A549 (cell line): Measurements from ENCODE around the gene KIF12. TPM values are rescaled to one million over a fixed set of nuclear protein-coding genes. Genes with fewer than 3 reads are reported as not detected.
"Not testable (repeated sequence)": the region's sequence is repeated elsewhere in the genome, so short reads cannot be mapped to it uniquely, and the experiment has no call there.

ENCODE experiments used
- ATAC-seq, 2 experiments: fragments of 200-7000 bp in 1 of 2; fragments of >200 bp in 1 of 2; cut with Nextera tagmentation in 1 of 2; cut with Tn5 transposase in 1 of 2; 3 replicates each; pipeline versions ENCODE4 v1.8.0 to v1.9.1; 2018 to 2020; ENCODE audit warnings: mild to moderate bottlenecking in 1 of 2, moderate library complexity in 1 of 2
- CTCF ChIA-PET: fragments of 300-600 bp; sonication (Branson Sonifier 250); formaldehyde crosslinking; extraction: SDS; loops from one replicate; lab custom pipeline; 2021; ENCODE audit warnings: antibody characterized with exemption, inconsistent platforms; lab: Yijun Ruan, JAX
- POLR2A ChIA-PET: fragments of 350-600 bp; formaldehyde crosslinking; extraction: SDS; loops from one replicate; lab custom pipeline; 2021; ENCODE audit warnings: antibody characterized with exemption, inconsistent platforms; lab: Yijun Ruan, JAX
- DNase-seq, 2 experiments: peaks; one replicate each; pipeline versions ENCODE4 v3.0.0 to v3.0.0-alpha.2; 2011 to 2016; ENCODE audit warnings: low read depth in 1 of 2, low spot score in 1 of 2
- FAIRE-seq: peaks from 2 replicates; lab custom pipeline; 2011; peaks lifted over from hg19 to GRCh38; lab: Jason Lieb, UNC
- H3K27ac ChIP-seq, 2 experiments: fragments of >200 bp; sonication (Bioruptor Twin); formaldehyde crosslinking; 3 replicates each; pipeline ENCODE4 v1.5.1; 2016 to 2017
- H3K4me1 ChIP-seq: fragments of >200 bp; sonication (Bioruptor Twin); formaldehyde crosslinking; 3 replicates; pipeline ENCODE4 v1.6.1; 2016
- H3K4me2 ChIP-seq: fragments of >200 bp; sonication (Bioruptor Twin); formaldehyde crosslinking; 3 replicates; pipeline ENCODE4 v1.6.1; 2016
- H3K4me3 ChIP-seq: fragments of >200 bp; sonication (Bioruptor Twin); formaldehyde crosslinking; 3 replicates; pipeline ENCODE4 v1.5.1; 2016
- H3K9me3 ChIP-seq: fragments of >200 bp; sonication (Bioruptor Twin); formaldehyde crosslinking; 3 replicates; pipeline ENCODE4 v1.6.1; 2016
- BCL3 ChIP-seq: fragments of >200 bp; sonication (Bioruptor Twin); formaldehyde crosslinking; IDR thresholded peaks from 3 replicates; pipeline ENCODE4 v1.6.1; 2016
- CTCF ChIP-seq: fragments of >200 bp; sonication (Bioruptor Twin); formaldehyde crosslinking; IDR thresholded peaks from 3 replicates; pipeline ENCODE4 v1.5.1; 2016
- ELK1 ChIP-seq: fragments of 150-350 bp; IDR thresholded peaks from 2 replicates; pipeline ENCODE4 v1.6.1; 2014; ENCODE audit warnings: low read depth, mild to moderate bottlenecking, low read length
- ESRRA ChIP-seq: fragments of 150-350 bp; IDR thresholded peaks from 2 replicates; pipeline ENCODE4 v1.6.1; 2014; ENCODE audit warnings: mild to moderate bottlenecking, low read length, borderline replicate concordance
- HMGXB4 ChIP-seq: fragments of 250-450 bp; sonication (Bioruptor Pico); IDR thresholded peaks from 2 replicates; pipeline ENCODE4 v1.5.0; 2021; ENCODE audit warnings: mild to moderate bottlenecking, moderate library complexity, borderline replicate concordance
- KDM1A ChIP-seq: fragments of 200-600 bp; sonication (generic); IDR thresholded peaks from 2 replicates; pipeline ENCODE4 v1.6.1; 2016; ENCODE audit warnings: low read depth, mild to moderate bottlenecking
- MAFK ChIP-seq: fragments of 450-650 bp; IDR thresholded peaks from 2 replicates; pipeline ENCODE4 v1.6.1; 2014; ENCODE audit not compliant: partially characterized antibody
- MAZ ChIP-seq: fragments of 150-350 bp; IDR thresholded peaks from 2 replicates; pipeline ENCODE4 v1.6.1; 2014; ENCODE audit warnings: antibody characterized with exemption, low read depth, low read length, borderline replicate concordance
- NR3C1 ChIP-seq: fragments of >200 bp; sonication (Bioruptor Twin); formaldehyde crosslinking; IDR thresholded peaks from 3 replicates; pipeline ENCODE4 v1.6.1; 2017
- RAD21 ChIP-seq, 2 experiments: fragments of >200 bp in 1 of 2; sonication (Bioruptor Twin) in 1 of 2; formaldehyde crosslinking in 1 of 2; IDR thresholded peaks in 1 of 2; conservative IDR thresholded peaks in 1 of 2; 2 replicates in 1 of 2; 3 replicates in 1 of 2; pipeline ENCODE4 v1.6.1; 2012 to 2018; ENCODE audit warnings: inconsistent platforms in 1 of 2
- RCOR1 ChIP-seq: fragments of 150-350 bp; IDR thresholded peaks from 2 replicates; pipeline ENCODE4 v1.6.1; 2014; ENCODE audit warnings: antibody characterized with exemption, low read length, low read depth
- REST ChIP-seq: fragments of 200-600 bp; sonication (generic); IDR thresholded peaks from 2 replicates; pipeline ENCODE4 v1.6.1; 2016; ENCODE audit warnings: antibody characterized with exemption, mild to moderate bottlenecking, moderate library complexity
- TFCP2L1 ChIP-seq: fragments of 250-450 bp; sonication (Bioruptor Pico); IDR thresholded peaks from 2 replicates; pipeline ENCODE4 v1.5.0; 2021; ENCODE audit warnings: mild to moderate bottlenecking
- ZFP36 ChIP-seq: fragments of 450-650 bp; IDR thresholded peaks from 2 replicates; pipeline ENCODE4 v1.6.1; 2014; ENCODE audit warnings: borderline replicate concordance; ENCODE audit not compliant: partially characterized antibody
- ZNF302 ChIP-seq: fragments of 250-450 bp; sonication (Bioruptor Pico); IDR thresholded peaks from 2 replicates; pipeline ENCODE4 v1.9.0; 2021; ENCODE audit warnings: inconsistent platforms, mild to moderate bottlenecking, moderate library complexity
- ZSCAN20 ChIP-seq: fragments of 250-450 bp; sonication (Bioruptor Pico); IDR thresholded peaks from 2 replicates; pipeline ENCODE4 v1.8.0; 2022; ENCODE audit warnings: mild to moderate bottlenecking, moderate library complexity
- WGBS: methylation state at CpG from one replicate; pipeline ENCODE4 v1.1.6; 2017; ENCODE audit errors: missing lambda C conversion rate; 5-methylcytosine and 5-hydroxymethylcytosine counted together
- polyA plus RNA-seq, 4 experiments: library from polyadenylated mRNA; depleted of rRNA in 3 of 4; stranded (reverse); fragments of >200 nt; fragmentation: RNase III in 1 of 4; extraction: RNeasy Plus Mini Kit Qiagen cat#74134 plus additional on column Dnase treatment in 1 of 4; gene quantifications; 2 replicates in 3 of 4; 3 replicates in 1 of 4; pipeline ENCODE4 v1.2.3, GENCODE V29; 2011 to 2017

KIF12 gene
- polyA plus RNA-seq, 2 of the 4 experiments (the other 2 are of a cell fraction) = 6.0 to 6.3 TPM

GRCh38 chr9:114046237-114046755 is 52.8 kb downstream of the KIF12 start:
- Histone ChIP-seq H3K27ac (no peak overlapping the region), H3K4me2 (no peak overlapping the region), H3K4me1 (no peaks in the 10 kb centered on the region), H3K4me3 (no peak overlapping the region), H3K9me3 (no peaks in the 10 kb centered on the region)
- CTCF ChIA-PET = interaction anchor here (0.6 to 2.0 kb wide), 4 partner anchors 12 to 262 kb away, joined by 3 to 7 read pairs (median 3); no protein-coding TSS in a partner anchor
- FAIRE-seq = no peak
- DNase-seq = no peak
- POLR2A ChIA-PET = no interaction called here
- no peak for ATAC-seq
- TF ChIP-seq HMGXB4 (CRISPR knock-in tag) = no peak
- TF ChIP-seq MAZ = no peak
- TF ChIP-seq RAD21 (conservative IDR thresholded peaks at IDR 0.05 in 1 of 2, IDR thresholded peaks at IDR 0.05 in 1 of 2) = no peak
- TF ChIP-seq KDM1A = no peak
- TF ChIP-seq ZNF302 (CRISPR knock-in tag) = no peak
- TF ChIP-seq NR3C1 = no peak
- no peak for TF ChIP-seq TFCP2L1 (CRISPR knock-in tag)
- no peak for TF ChIP-seq CTCF
- no peak for TF ChIP-seq ZSCAN20
- no peak for TF ChIP-seq REST
- TF ChIP-seq ZFP36 = no peak
- TF ChIP-seq MAFK = no peak
- no peak for TF ChIP-seq RCOR1
- no peak for TF ChIP-seq ELK1
- TF ChIP-seq ESRRA = no peak
- no peak for TF ChIP-seq BCL3
- 93% methylated on average over 4 of the region's 4 CpGs for WGBS

GRCh38 chr9:114043660-114044059 is 55.4 kb downstream of the KIF12 start:
- FAIRE-seq, H3K4me3 ChIP-seq, H3K4me2 ChIP-seq, POLR2A ChIA-PET, H3K27ac ChIP-seq, DNase-seq, ATAC-seq, H3K9me3 ChIP-seq, H3K4me1 ChIP-seq: not testable (repeated sequence)
- CTCF ChIA-PET = interaction anchor here (1.4 to 2.5 kb wide), 3 partner anchors 10 to 39 kb away, joined by 4 to 8 read pairs (median 4); no protein-coding TSS in a partner anchor

Other genes with a start within 250 kb of the KIF12 start
- gene ZNF618, start 223.0 kb downstream of the KIF12 start, polyA plus RNA-seq (2011; rRNA removed) = 9.0 and 13.1 TPM in 2 replicates
- 9.2 to 10.3 TPM (median 10.0 TPM) in 3 replicates for gene ZNF618, start 223.0 kb downstream of the KIF12 start, polyA plus RNA-seq (2017; fragmentation: RNase III; extraction: RNeasy Plus Mini Kit Qiagen cat#74134 plus additional on column Dnase treatment)
- gene AMBP, start 21.0 kb downstream of the KIF12 start, polyA plus RNA-seq (2011; rRNA removed) = 9.4 and 9.9 TPM in 2 replicates
- 6.1 to 9.2 TPM (median 6.8 TPM) in 3 replicates for gene AMBP, start 21.0 kb downstream of the KIF12 start, polyA plus RNA-seq (2017; fragmentation: RNase III; extraction: RNeasy Plus Mini Kit Qiagen cat#74134 plus additional on column Dnase treatment)
- 6.9 and 8.5 TPM in 2 replicates for gene COL27A1, start 56.2 kb upstream of the KIF12 start, polyA plus RNA-seq (2011; rRNA removed)
- gene COL27A1, start 56.2 kb upstream of the KIF12 start, polyA plus RNA-seq (2017; fragmentation: RNase III; extraction: RNeasy Plus Mini Kit Qiagen cat#74134 plus additional on column Dnase treatment) = 20.6 to 21.0 TPM (median 20.7 TPM) in 3 replicates
- 0.19 and 0.22 TPM in 2 replicates for gene ORM1, start 223.8 kb upstream of the KIF12 start, polyA plus RNA-seq (2011; rRNA removed)
- 0.12 TPM in 1 of 3 replicates, not detected in the others for gene ORM1, start 223.8 kb upstream of the KIF12 start, polyA plus RNA-seq (2017; fragmentation: RNase III; extraction: RNeasy Plus Mini Kit Qiagen cat#74134 plus additional on column Dnase treatment)
- gene ORM2, start 230.6 kb upstream of the KIF12 start, polyA plus RNA-seq (2011; rRNA removed) = 0.10 and 0.16 TPM in 2 replicates
- gene ORM2, start 230.6 kb upstream of the KIF12 start, polyA plus RNA-seq (2017; fragmentation: RNase III; extraction: RNeasy Plus Mini Kit Qiagen cat#74134 plus additional on column Dnase treatment) = not detected in 3 replicates